ENCODE results near the gene TNFAIP3.

The TNFAIP3 gene

GRCh38 chr6:137904822-137905617, 38.0 kb downstream of the TNFAIP3 start:
- peak; percentile 61 for DNase-seq

GRCh38 chr6:137906020-137906472, 39.0 kb downstream of the TNFAIP3 start:
- DNase-seq = peak; percentile 63

- no peak for DNase-seq
These were observed 40.1 kb downstream of the TNFAIP3 start for GRCh38 chr6:137907170-137907569.

- no peak for DNase-seq
These were observed 42.5 kb downstream of the TNFAIP3 start for GRCh38 chr6:137909533-137909932.

- DNase-seq = peak; percentile 97
These were observed 43.4 kb downstream of the TNFAIP3 start for GRCh38 chr6:137910424-137910834.

- peak; percentile 86 for DNase-seq
These were observed 43.9 kb downstream of the TNFAIP3 start for GRCh38 chr6:137910843-137911456.

- DNase-seq = no peak
These were observed 44.7 kb downstream of the TNFAIP3 start for GRCh38 chr6:137911675-137912191.

GRCh38 chr6:137912813-137913212, 45.8 kb downstream of the TNFAIP3 start:
- no peak for DNase-seq

GRCh38 chr6:137913434-137913833, 46.4 kb downstream of the TNFAIP3 start:
- no peak for DNase-seq

GRCh38 chr6:137913996-137914529, 47.0 kb downstream of the TNFAIP3 start:
- no peak for DNase-seq

GRCh38 chr6:137914530-137915193, 47.6 kb downstream of the TNFAIP3 start:
- DNase-seq = peak; percentile 96

- DNase-seq = no peak
These were observed 48.7 kb downstream of the TNFAIP3 start for GRCh38 chr6:137915790-137916189.

- DNase-seq = no peak
These were observed 50.7 kb downstream of the TNFAIP3 start for GRCh38 chr6:137917551-137918325.

- DNase-seq = no peak
These were observed 52.4 kb downstream of the TNFAIP3 start for GRCh38 chr6:137919502-137919823.

- peak; percentile 57 for DNase-seq
These were observed 53.0 kb downstream of the TNFAIP3 start for GRCh38 chr6:137919837-137920730.

GRCh38 chr6:137921823-137922222, 54.8 kb downstream of the TNFAIP3 start:
- DNase-seq = peak; percentile 55

- no peak for DNase-seq
These were observed 57.0 kb downstream of the TNFAIP3 start for GRCh38 chr6:137923866-137924653.

- DNase-seq = no peak
These were observed 58.2 kb downstream of the TNFAIP3 start for GRCh38 chr6:137925141-137925698.

GRCh38 chr6:137926207-137926731, 59.2 kb downstream of the TNFAIP3 start:
- peak; percentile 61 for DNase-seq

GRCh38 chr6:137926985-137927384, 59.9 kb downstream of the TNFAIP3 start:
- no peak for DNase-seq
